ENCODE data around the gene ZC3HAV1. TPM values are rescaled to one million over a fixed set of nuclear protein-coding genes. Genes with fewer than 3 reads are reported as not detected.
"Not testable (repeated sequence)": the region's sequence is repeated elsewhere in the genome, so short reads cannot be mapped to it uniquely, and the experiment has no call there.

Gene ZC3HAV1
- total and polyA plus RNA-seq, 2 experiments from 2014 or later, result 24.8 to 56.8 TPM

DNA sequence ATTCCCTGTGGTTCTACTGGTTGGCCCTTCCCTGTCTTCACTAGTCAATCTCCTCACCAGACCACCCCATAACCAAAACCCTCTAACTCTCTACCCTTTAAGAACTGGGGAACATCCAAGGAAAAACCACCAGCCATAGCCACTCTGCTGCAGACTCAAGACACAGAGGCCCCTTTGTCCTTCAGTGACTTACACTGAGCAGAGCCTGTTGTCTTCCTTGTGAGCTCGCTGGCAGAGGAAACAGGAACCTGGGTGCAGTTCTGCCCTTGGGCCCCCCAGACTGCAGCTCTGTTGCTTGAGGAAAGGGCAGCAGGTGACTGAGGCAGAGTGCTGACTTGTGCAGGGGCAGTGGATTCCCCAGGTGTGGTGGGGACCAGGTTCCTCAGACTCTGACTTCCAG lies 30.6 kb downstream of the ZC3HAV1 start (continued):
- TF ChIP-seq ZNF462 (CRISPR knock-in tag; IDR thresholded peaks at IDR 0.05) (no peak), ZNF331 (CRISPR knock-in tag; IDR thresholded peaks at IDR 0.05; ENCODE audit: low read depth) (no peak), EZH2 (IDR thresholded peaks at IDR 0.05; ENCODE audit: low read depth, unreplicated experiment) (no peak)

GRCh38 chr7:139078399-139078798 lies 31.1 kb downstream of the ZC3HAV1 start:
- H3K36me3 Mint-ChIP-seq (ENCODE audit: low read depth), result peaks cover 65% of the 10 kb centered on the region
- H3K9me3 Mint-ChIP-seq, result no peaks in the 10 kb centered on the region
- no peaks in the 10 kb centered on the region; the same call in 2 of the 3 replicates for H3K4me1 Mint-ChIP-seq
- no peaks in the 10 kb centered on the region for H3K9me2 ChIP-seq (ENCODE audit: insufficient read depth)
- no peak overlapping the region for H3K27ac ChIP-seq (ENCODE audit: low read depth)
- H3K4me1 ChIP-seq (ENCODE audit: insufficient read depth), result no peaks in the 10 kb centered on the region
- H2AFZ ChIP-seq, result no peak overlapping the region
- no peak overlapping the region for H3K27ac Mint-ChIP-seq
- no peaks in the 10 kb centered on the region for H3K27me3 ChIP-seq (ENCODE audit: insufficient read depth)
- no peaks in the 10 kb centered on the region for H3F3A ChIP-seq (replicated peaks; ENCODE audit: low read depth)
- ATAC-seq, result no peak
- H4K20me1 ChIP-seq (replicated peaks; ENCODE audit: insufficient read depth), result no peaks in the 10 kb centered on the region; the same call in 1 of the 2 replicates
- no peak for TF ChIP-seq NANOG (IDR thresholded peaks at IDR 0.05; ENCODE audit: borderline replicate concordance)
- TF ChIP-seq, protein P1, sequence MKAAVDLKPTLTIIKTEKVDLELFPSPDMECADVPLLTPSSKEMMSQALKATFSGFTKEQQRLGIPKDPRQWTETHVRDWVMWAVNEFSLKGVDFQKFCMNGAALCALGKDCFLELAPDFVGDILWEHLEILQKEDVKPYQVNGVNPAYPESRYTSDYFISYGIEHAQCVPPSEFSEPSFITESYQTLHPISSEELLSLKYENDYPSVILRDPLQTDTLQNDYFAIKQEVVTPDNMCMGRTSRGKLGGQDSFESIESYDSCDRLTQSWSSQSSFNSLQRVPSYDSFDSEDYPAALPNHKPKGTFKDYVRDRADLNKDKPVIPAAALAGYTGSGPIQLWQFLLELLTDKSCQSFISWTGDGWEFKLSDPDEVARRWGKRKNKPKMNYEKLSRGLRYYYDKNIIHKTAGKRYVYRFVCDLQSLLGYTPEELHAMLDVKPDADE (IDR thresholded peaks at IDR 0.05), result no peak
- no peak overlapping the region for H3K4me3 ChIP-seq
- no peak overlapping the region for H3K4me2 ChIP-seq
- H3K4me3 Mint-ChIP-seq, result no peak overlapping the region
- H3K27me3 Mint-ChIP-seq (ENCODE audit: insufficient read depth, low read depth, poor library complexity), result peaks cover 4% of the 10 kb centered on the region
- no peaks in the 10 kb centered on the region for H3K36me3 ChIP-seq (ENCODE audit: insufficient read depth)
- H3K79me2 ChIP-seq (replicated peaks; ENCODE audit: insufficient read depth), result no peaks in the 10 kb centered on the region
- no peak for DNase-seq (ENCODE audit: low spot score)

DNA sequence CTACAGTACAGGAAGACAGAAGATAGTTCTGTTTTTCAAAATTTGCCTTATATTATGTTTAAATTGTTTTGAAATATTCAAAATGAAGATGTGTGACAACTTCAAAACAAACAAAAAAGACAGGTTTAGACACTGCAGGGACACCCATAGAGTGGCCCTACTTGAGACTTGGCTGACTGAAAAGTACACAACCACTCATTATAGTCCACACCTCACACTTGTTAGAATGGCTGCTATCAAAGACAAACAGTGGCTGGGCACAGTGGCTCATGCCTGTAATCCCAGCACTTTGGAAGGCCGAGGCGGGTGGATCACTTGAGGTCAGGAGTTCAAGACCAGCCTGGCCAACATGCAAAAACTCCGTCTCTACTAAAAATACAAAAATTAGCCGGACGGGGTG lies 31.8 kb downstream of the ZC3HAV1 start:
- H3K27me3 Mint-ChIP-seq (ENCODE audit: insufficient read depth, low read depth, poor library complexity); H3K79me2 ChIP-seq (replicated peaks; ENCODE audit: insufficient read depth); H3K4me3 Mint-ChIP-seq; H3K4me1 ChIP-seq (ENCODE audit: insufficient read depth); DNase-seq (ENCODE audit: low spot score); H3K36me3 ChIP-seq (ENCODE audit: insufficient read depth); H3K27ac ChIP-seq (ENCODE audit: low read depth); ATAC-seq; H3K4me2 ChIP-seq; H3K27ac Mint-ChIP-seq; H3K9me3 Mint-ChIP-seq; H2AFZ ChIP-seq; H4K20me1 ChIP-seq (replicated peaks; ENCODE audit: insufficient read depth); H3F3A ChIP-seq (replicated peaks; ENCODE audit: low read depth); H3K4me3 ChIP-seq; H3K27me3 ChIP-seq (ENCODE audit: insufficient read depth); H3K4me1 Mint-ChIP-seq; H3K9me2 ChIP-seq (ENCODE audit: insufficient read depth): not testable (repeated sequence)
- peaks cover 64% of the 10 kb centered on the region for H3K36me3 Mint-ChIP-seq (ENCODE audit: low read depth)
